Left hindlimb (tissue), 1 donor: ENCODE data around the gene NDUFS7.
A peak's percentile ranks its signal among the peaks of the same experiment; 100 is the strongest.

ENCODE experiments used
- DNase-seq: peaks from one replicate; pipeline ENCODE4 v3.0.0-alpha.2; 2018

The NDUFS7 gene

DNA sequence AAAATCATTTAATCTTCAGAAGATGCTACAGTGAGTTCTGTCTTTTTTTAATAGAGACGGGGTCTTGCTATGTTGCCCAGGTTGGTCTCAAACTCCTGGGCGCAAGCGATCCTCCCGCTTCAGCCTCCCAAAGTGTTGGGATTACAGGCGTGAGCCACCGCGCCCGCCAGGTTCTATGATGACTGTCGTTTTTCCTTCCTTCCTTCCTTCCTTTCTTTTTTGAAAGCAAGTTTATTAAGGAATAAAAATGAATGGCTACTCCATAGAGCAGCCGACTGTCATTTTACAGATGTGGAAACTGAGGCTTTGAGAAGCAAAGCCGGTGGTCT, 18.1 kb downstream of the NDUFS7 start:
- DNase-seq, result no peak

DNA sequence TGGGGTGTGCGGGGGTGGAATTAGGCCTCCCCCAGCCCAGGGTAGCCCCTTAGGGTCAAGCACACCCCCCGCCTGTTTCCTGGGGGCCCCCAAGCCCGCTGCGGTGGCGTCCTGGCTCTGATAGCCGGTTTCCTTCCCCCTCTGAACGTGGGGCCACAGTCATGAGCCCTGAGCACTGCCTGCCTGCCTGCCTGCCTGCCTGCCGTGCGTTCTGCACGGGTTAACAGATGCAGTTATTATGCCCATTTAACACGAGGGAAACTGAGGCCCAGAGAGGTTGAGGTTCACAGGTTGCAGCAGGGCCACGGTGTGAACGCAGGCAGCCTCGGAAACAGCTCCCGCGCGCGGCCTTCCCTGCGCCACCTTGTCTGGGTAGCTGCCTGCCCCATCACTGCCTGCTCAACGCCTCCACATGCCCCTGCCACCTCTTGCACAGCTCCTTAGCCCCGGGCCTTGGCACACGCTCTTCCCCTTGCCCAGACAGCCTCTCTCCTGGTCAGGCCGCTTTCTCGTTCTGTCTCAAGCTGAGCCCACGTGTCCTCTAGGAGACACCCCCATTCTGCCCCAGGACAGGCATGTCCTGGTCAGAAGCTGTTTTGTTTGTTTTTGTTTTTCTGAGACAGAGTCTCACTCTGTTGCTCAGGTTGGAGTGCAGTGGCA, 18.8 kb downstream of the NDUFS7 start:
- DNase-seq, result no peak

DNA sequence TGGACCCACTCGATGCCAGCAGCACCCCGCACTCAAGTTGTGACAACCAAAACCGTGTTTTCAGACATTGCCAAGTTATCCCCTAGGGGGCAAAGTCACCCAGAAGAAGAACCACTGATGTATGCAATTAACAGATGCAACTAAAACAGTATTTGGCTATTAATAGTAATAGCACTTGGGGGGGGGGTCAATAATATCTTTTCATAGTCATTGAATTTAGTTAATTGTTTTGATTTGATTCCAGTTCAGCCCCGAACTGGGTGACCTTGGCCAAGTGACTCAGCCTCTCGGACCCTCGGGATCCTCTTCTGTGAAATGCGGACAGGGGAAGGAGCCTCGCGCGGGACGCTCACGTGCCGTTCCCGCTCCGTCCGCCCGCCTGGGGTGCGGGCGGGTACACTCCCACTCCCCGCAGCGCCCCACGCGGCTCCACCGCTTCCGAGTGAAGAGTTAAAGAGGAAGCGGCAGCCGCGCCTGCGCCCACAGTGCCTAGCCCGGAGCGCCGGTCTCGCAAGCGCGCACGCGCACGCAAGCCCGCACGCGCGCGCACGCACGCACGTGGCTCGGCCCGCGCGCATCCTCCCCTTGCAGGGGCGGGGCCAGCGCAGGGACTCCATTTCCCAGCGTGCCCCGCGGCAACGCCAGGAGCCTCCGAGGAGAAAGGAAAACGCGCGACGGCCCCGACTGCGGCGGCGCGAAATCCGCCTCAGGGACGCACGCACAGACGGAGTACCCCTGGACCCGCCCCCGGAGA, 23.2 kb downstream of the NDUFS7 start:
- DNase-seq, result peak; percentile 99

DNA sequence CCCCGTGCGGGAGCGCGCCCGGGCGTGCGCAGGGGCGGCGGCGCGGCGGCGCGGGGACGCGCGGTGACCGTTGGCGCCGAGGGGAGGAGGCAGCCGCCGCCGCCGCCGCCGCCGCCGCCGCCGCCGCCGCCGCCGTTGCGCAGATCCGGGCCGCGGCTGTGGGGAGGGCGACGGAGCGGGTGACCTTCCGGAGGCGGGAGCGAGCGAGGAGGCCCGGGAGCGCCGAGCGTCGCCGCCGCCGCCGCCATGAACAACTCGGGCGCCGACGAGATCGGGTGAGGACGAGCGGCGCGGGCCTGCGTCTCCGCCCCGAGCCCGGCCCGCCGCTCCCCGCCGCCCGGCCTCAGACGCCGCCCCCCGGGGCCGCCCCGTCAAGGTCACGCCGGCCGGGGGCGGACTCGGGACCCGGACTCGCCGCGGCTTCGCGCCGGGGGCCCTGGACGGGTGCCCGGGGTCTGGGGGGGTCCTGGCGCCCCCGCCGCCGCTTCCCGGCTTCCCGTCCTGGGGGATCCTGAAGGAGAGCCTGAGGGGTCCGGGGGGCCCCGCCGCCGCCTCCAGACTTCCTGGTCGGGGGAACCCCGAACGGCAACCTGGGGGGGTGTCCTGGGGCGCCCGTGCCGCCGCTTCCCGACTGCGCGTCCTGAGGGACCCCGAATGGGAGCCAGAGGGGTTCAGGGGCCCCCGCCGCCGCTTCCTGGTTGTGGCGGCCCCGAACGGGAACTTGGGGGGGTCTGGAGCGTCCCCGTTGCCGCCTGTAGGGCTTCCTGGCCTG, 24.0 kb downstream of the NDUFS7 start, which contains the start of gene DAZAP1:
TSS of gene DAZAP1 (plus strand) at position 59 of the 772 bp plus-strand sequence. CDS start at position 247, 188 bp downstream.
- peak; percentile 58 for DNase-seq

DNA sequence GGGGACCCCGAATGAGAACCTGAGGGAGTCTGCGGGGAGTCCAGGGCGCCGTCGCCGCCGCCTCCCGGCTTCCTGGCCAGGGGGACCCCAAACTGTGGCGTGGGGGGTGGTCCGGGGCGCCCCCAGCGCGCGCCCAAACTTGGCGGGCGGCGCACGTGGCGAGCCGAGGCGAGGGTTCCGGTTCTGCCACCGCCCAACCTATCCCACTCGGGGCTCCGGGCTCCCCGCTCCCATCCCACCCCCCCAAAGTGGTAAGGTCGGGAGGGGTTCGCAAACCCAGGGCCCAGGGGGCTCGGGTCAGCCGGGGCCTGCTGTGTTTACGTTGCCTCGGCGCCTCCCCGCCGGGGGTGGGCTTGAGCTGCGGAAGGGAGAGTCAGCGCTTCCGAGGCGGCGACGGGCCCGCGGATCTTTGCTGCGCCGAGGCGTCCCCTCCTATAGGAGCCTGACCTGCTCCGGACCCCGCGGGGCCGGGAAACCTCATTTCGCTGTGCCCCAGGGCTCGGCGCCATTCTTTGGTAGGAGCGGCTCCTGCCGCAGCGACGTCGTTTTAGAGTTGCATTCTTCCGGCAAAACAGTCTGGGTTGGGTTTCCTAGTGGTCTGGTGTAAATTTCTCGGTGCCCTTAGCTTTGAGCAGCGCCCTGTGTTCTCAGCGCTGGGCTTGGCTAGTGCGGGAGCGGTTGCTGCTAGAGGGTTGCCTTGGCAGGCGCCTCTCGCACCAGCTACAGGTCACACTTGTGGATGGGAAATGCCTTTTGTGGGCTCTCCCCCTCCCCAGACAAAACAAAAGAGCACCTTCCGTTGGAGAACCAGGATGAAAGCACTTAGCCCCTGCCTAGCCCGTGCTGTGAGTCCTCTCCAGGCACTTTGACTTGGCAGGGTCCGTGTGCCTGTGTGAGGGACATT, 24.8 kb downstream of the NDUFS7 start:
- DNase-seq, result peak; percentile 65

DNA sequence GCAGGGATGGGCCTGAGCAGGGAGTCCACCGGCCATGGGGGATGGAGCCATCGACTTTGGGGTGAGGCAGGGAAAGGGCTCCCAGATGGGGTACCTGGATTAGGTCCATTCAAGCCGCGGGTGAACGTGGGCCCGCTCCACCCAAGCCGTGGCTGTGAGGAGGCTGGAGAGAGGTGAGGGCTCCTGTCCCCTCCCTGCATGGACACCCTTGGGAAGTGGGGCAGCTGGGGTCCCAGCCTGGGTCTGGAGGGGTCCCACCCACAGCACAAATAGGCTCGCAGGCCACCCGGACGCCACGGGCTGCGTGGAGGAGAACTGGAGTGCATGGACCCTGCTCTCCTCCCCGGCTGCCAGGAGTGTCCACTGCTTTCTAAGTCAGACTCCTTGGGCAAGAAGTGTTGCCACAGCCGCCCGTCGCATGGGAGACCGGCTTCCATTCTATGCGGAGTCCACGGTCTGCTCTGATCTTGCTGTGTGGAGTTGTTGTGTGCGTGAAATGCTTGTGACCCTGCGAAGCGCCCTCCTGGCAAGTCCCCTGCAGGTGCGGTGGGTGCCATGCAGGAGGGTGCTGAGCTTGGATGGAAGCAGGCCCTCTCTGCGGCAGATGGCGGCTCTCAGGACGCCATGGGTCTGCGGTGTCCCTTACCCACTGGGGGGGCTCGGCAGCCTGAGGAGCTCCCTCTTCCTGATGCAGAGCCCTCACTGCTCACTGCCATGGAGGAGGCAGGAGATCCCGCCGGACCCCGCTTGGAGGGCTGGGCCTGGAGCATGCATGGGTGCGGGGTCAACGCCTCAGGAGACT, 25.7 kb downstream of the NDUFS7 start:
- no peak for DNase-seq

DNA sequence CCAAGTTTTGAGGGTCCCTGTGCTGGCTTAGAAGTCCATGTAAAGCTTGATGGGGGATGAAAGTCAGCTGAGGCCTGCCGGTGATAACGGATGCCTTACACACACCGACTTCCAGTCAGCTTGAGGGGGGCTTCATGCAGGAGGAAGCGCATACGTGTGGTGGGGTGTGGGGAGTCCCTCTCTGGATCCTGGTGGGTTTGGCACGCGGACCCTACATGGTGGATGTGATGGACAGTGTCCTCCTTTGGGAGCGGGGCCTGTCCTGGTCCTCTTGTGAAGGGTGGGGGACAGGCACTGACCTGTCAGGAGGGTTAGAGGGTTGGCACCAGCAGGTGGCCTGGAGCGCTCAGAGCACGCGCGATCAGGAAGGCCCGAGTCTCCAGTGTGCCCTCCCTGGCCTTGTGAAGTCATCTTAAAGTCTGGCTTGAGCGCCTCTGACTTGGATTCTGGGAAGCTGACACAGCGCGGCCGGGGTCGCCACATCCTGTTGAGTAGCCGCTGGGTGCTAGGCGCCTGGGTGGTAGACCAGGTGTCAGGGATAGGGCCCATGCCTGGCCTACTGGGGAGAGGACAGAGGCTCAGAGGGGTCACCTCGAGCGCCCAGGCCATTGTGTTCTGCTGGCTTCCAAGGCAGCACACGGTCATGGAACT, 26.6 kb downstream of the NDUFS7 start:
- DNase-seq, result no peak

DNA sequence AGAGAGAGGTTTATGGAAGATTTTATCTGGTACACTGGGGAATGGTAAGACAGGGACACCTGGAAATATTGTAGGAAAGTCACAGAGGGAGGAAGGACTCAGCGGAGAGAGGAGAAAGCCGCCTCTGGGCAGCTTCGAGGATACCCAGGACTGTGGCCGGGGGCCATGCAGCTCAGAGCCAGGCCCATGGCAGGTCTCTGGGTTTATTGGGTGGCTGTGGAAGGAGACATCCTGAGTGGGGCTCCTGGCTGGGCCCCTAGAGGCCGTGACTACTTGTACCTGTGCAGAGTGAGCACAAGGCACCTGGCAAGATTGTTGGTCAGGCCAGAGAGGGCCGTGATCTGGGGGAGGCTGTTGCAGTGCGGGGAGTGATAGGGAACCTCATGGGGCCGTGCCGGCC, 27.1 kb downstream of the NDUFS7 start:
- no peak for DNase-seq

DNA sequence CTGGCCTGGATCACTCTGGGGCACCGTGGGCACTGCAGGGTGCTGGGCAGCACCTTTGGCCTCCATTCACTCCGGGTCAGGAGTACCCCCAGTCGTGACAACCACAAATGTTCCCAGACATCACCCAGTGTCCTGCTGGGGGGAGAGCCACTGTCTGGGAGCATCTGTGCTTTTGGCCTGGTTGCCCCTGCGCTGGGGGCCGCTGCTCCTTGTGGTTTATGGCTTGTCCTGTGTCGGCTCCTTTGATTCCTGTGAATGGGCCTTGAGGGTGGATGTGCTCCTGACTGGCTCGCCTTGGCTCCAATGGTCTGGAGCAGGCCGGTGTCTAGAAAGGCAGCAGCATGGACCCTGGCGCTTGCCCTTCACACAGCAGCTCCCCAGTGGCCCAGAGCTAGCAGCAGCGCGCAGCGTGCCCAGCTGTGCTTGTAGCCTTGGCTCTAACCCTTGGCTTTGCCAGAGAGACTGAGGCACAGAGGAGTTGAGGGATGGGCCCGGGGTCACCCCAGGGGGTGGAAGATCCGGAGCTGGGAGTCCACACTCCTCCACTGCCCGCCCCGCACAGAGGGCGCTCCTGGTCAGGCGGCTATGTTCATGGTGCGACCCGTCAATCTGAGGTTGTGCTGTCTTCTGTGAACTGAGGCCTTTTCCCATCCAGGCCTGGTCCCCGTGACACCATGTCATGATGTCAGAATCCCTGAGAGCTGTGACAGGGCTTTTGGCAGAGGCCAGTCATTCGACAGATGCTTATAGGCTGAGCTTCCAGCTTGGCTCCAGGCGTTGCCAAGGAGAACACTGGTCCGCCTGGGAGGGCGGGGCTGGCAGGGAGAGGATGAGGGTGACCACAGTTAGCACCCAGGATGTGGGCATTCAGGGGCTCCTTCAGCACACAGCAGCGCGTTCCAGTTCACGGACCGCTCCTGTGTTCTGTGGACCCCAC, 27.8 kb downstream of the NDUFS7 start:
- no peak for DNase-seq

DNA sequence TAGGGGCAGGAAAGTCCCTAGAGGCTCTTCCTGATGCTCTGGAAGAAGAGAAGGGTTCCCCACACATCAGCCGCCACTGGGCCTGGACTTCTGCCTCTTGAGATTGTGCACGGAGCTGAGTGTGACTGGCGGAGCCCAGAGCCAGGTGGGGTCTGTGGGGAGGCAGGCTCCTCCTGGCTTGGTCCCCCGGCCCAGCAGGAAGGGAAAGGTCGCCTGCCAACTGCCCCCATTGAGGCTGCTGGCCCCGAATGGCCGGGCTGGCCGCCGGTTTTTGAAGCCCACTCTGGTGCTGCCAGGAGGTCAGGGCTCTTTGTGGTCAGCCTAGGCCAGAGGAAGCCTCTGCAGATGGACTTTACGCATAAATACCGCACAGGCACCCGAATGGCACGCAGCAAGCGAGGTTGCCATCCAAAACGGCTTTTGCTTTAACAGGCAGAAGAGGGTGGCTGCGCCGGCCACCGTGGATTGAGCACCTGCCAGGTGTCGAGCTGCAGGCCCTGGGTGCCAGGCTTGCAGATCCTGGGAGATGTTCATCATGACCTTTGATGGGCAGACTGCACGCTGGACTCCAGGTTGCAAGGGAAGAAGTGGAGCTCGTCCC, 28.7 kb downstream of the NDUFS7 start:
- DNase-seq, result no peak

DNA sequence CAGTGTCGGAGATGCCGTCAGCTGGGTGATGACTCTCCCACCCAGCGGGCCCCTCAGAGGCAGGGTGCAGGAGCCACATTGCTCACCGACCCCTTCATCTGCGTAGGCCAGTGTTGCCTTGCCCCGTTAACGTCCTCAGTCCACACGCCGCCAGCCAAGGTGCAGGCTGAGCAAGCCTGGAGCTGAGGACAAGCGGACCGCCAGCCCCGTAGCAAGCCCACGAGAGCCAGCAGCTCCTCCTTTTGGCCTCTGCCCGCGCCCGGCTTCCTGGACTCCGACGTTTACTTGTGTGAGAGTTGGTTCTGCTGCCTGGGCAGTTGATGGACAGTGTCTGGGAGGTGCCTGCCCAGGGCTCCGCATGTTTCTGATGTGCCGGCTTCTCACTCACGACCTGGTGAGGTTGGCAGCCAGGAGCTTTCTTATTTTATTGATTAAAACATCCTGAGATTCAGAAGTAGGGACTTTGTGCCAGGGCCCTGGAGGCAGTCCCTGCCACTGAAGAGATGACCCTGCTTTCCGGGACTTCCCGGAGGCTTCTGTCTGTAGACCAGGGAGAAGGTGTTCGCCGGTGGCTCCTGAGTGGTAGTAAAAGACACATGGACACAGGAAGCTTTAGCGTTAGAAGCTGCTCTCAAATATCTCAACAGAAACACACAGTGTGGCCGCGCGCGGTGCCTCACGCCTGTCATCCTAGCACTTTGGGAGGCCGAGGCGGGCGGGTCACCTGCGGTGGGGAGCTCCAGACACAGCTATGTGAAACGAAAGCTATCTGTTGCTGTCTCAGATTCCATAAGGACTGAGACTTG, 29.5 kb downstream of the NDUFS7 start:
- DNase-seq, result no peak

DNA sequence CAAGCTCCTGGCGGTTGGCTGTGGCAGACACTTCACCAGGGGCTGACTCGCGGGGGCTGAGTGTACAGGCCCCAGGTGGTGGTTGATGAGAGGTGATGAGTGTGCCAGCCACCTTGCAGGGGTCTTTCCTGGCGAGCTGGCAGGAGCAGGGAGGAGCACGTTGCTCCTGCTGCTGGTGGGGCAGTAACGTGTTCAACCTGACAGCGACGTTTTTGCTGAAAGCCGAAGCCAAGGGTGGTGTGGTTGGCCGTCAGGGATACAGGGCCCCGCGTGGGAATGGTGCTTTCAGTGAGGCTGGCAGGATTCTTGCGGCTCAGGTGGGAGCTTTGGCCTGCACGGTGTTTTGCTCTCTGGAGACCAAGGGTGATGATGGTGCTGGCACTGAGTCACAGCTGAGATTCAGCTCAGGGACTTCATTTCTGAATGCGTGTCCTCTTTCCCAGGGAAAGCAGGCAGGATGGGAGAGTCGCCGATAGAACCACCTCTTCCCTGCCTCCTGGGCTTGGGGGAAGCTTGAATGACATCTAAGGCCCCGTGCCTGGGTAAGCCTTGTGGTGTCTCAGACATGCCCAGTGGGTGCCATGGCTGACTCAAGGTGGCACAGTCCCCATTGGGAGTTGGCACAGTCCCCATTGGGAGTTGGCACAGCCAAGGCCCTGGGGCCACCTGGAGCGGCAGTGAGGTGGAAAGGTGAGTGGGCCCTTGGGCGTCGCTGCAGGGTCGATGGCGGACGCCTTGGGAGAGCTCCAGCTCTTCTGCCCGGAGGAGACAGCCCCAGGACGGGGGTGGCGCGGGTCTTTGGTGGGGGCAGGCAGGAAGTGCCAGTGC, 32.5 kb downstream of the NDUFS7 start:
- no peak for DNase-seq

DNA sequence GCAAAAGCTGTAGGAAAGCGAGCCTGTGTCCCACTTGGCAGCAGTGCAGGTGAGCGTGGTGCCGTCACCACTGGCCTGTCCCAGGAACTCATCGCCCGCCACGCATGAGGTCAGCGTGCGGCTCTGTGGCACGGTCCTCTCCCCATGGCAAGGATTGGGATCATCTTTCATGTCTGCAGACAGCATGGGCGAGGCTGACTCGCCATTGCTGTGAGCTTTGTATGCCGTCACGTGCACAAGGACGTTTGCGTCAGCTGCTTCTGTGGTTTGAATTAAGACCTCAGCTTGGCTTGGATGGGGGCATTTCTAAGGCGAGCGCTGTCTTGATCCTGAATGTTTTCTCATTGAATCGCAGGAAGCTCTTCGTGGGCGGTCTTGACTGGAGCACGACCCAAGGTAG, 33.4 kb downstream of the NDUFS7 start:
- DNase-seq, result no peak

DNA sequence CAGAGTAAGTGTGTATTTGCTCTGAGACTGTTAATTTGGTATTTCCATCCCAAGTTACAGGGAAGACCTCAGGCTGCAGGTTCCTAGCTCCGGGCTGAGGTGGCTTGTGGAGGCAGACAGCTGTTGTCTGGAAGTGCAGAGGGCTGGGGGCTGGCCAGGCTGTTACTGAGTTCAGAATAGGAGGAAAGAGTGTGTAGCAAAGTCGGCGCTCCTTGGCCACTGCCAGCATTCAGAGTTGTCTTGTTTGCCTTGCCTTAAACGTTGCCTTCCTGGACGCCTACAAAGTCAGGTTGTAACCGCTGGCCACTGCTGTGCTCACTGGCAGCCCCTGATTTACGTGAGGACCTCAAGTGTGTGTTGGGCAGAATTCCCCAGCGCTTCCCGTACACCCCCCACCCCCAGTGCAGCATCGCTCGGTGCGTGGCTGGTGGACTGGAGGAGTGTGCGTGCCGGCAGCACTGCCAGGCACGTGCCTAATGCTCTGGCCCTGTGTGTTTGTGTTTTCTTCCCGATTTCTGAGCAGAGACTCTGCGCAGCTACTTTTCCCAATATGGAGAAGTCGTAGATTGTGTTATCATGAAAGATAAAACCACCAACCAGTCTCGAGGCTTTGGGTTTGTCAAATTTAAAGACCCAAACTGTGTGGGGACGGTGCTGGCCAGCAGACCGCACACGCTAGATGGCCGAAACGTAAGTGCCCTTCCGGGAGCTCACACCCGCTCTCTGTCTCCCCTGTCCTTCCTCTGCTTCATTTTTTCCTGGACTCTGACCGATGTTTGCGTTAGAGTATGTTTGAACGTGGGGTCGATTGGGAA, 34.2 kb downstream of the NDUFS7 start:
- no peak for DNase-seq

DNA sequence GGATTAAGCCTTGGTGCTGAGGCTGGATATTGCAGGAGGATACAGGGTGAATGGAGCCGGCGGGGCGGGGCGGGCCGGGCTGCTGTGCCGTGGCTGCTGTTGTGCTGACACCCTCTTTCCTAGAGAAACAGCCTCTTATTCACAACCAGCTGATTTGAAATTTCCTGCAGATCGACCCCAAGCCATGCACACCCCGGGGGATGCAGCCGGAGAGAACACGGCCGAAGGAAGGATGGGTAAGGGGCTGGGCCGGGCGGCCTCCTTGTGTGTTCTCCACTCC, 34.7 kb downstream of the NDUFS7 start:
- DNase-seq, result no peak

DNA sequence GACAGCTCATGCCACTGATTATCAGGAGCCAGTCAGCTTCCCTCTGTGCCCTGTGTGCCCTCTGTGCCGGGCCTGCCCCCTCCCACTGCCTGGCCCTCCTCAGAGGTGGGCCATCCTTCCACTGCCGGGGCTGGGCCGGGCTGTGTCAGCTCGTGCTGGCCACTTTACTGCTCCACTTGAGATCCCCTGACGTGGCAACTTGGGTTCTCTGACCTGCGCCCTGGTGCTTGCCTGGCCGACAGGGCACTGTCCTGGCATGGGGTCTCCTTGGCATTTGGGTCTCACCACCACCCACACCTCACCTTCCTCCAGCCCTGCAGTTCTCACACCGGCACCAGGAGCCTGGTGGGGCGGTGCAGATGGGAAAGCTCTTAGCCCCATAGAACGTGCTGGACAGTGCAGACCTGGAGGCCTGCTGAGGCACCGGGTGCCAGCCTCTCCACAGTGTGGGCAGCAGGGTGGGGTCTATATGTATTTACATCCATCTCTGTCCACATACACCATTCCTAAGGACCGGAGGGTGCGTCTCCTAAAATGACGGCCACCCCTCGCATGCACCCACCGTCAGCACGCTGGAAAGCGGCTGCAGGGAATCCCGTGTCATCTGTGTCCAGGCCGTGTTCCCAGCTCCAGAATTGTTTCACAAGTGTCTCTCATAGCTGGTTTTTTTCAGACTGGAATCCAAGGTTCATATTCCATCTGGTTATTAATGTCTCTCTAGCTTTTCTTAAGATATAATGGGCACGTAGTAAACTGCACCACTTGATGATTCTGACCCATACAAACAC, 35.4 kb downstream of the NDUFS7 start:
- no peak for DNase-seq
